HG03565 (cell line): ENCODE data around the gene BAHD1.
A peak's percentile ranks its signal among the peaks of the same experiment; 100 is the strongest.

Source experiments
- ATAC-seq: cut with Tn5 transposase; IDR thresholded peaks from one replicate; pipeline ENCODE4 v1.9.1; 2021; ENCODE audit warnings: mild to moderate bottlenecking, moderate library complexity; ENCODE audit not compliant: unreplicated experiment

BAHD1 gene

GRCh38 chr15:40421246-40422157 lies 19.3 kb upstream of the BAHD1 start:
- ATAC-seq, result peak; percentile 64

- ATAC-seq, result no peak
Measured at GRCh38 chr15:40424483-40425115, 16.2 kb upstream of the BAHD1 start.

- no peak for ATAC-seq
Measured at GRCh38 chr15:40425681-40426080, 15.1 kb upstream of the BAHD1 start.

GRCh38 chr15:40427188-40427587 lies 13.6 kb upstream of the BAHD1 start:
- no peak for ATAC-seq

GRCh38 chr15:40428185-40428584 lies 12.6 kb upstream of the BAHD1 start:
- no peak for ATAC-seq

GRCh38 chr15:40429068-40429710 lies 11.6 kb upstream of the BAHD1 start:
- ATAC-seq, result no peak

- no peak for ATAC-seq
Measured at GRCh38 chr15:40430271-40430805, 10.4 kb upstream of the BAHD1 start.

GRCh38 chr15:40435023-40435709 lies 5.6 kb upstream of the BAHD1 start:
- no peak for ATAC-seq

- no peak for ATAC-seq
Measured at GRCh38 chr15:40435710-40436089, 5.1 kb upstream of the BAHD1 start.

GRCh38 chr15:40436116-40436891 lies 4.4 kb upstream of the BAHD1 start:
- no peak for ATAC-seq

- ATAC-seq, result no peak
Measured at GRCh38 chr15:40436892-40437751, 3.6 kb upstream of the BAHD1 start.

GRCh38 chr15:40437752-40438687 lies 2.7 kb upstream of the BAHD1 start:
- no peak for ATAC-seq

GRCh38 chr15:40438712-40439111 lies 2.0 kb upstream of the BAHD1 start:
- ATAC-seq, result no peak

GRCh38 chr15:40439461-40439959 lies 1.2 kb upstream of the BAHD1 start:
- no peak for ATAC-seq

- no peak for ATAC-seq
Measured at GRCh38 chr15:40439960-40440742, 602 bp upstream of the BAHD1 start.

GRCh38 chr15:40441565-40442531 lies 1.1 kb downstream of the BAHD1 start:
- ATAC-seq, result no peak
